Retinal pigment epithelial cell (primary cell): Measurements from ENCODE around the gene PAQR8.

Experiments
- DNase-seq: peaks from one replicate; pipeline ENCODE4 v3.0.0-alpha.2; 2010; ENCODE audit warnings: low read depth
- H3K4me3 ChIP-seq: 2 replicates; pipeline ENCODE4 v1.5.1; 2011; ENCODE audit warnings: mild to moderate bottlenecking, low read length, control low read depth, moderate library complexity
- CTCF ChIP-seq: conservative IDR thresholded peaks from 2 replicates; pipeline ENCODE4 v1.5.1; 2011; ENCODE audit warnings: low read depth, low read length, control low read depth, inconsistent platforms

The PAQR8 gene

GRCh38 chr6:52360601-52361413 lies 1.1 kb upstream of the PAQR8 start:
- no peak for TF ChIP-seq CTCF
- DNase-seq, result no peak
- no peak overlapping the region for H3K4me3 ChIP-seq

- no peak for TF ChIP-seq CTCF
- no peak for DNase-seq
- H3K4me3 ChIP-seq, result peak overlapping the region; percentile 79
Measured at GRCh38 chr6:52361414-52361944, 472 bp upstream of the PAQR8 start.

- no peak for TF ChIP-seq CTCF
- DNase-seq, result no peak
Measured at GRCh38 chr6:52362443-52363227, 684 bp downstream of the PAQR8 start.

GRCh38 chr6:52363228-52363867 lies 1.4 kb downstream of the PAQR8 start:
- DNase-seq, result no peak
- H3K4me3 ChIP-seq, result peak overlapping the region; percentile 79
- no peak for TF ChIP-seq CTCF

More at GRCh38 chr6:52362443-52363227, 684 bp downstream of the PAQR8 start:
- peak overlapping the region; percentile 79 for H3K4me3 ChIP-seq

- no peak for DNase-seq
- no peak for TF ChIP-seq CTCF
- H3K4me3 ChIP-seq, result no peak overlapping the region
Measured at GRCh38 chr6:52364480-52365166, 2.7 kb downstream of the PAQR8 start.

GRCh38 chr6:52365317-52365716 lies 3.4 kb downstream of the PAQR8 start:
- TF ChIP-seq CTCF, result no peak
- no peak overlapping the region for H3K4me3 ChIP-seq
- no peak for DNase-seq
